ENCODE results near the gene CEP63.

Gene CEP63

GRCh38 chr3:134527538-134528186 is 41.8 kb downstream of the CEP63 start:
- TF ChIP-seq CTCF (IDR thresholded peaks at IDR 0.05; ENCODE audit: low read depth, low read length), result no peak
- DNase-seq (ENCODE audit: low read depth, low spot score), result no peak
- in situ Hi-C loops (cut with HindIII; ENCODE audit: low sequenced_read_pairs), result no loop called here

GRCh38 chr3:134533493-134533892 is 47.6 kb downstream of the CEP63 start:
- DNase-seq (ENCODE audit: low read depth, low spot score), result no peak
- no peak overlapping the region for H3K4me3 ChIP-seq (ENCODE audit: low read depth, low read length)
- in situ Hi-C loops (cut with HindIII; ENCODE audit: low sequenced_read_pairs), result no loop called here
- TF ChIP-seq CTCF (IDR thresholded peaks at IDR 0.05; ENCODE audit: low read depth, low read length), result no peak

More at GRCh38 chr3:134527538-134528186, 41.8 kb downstream of the CEP63 start:
- no peak overlapping the region for H3K4me3 ChIP-seq (ENCODE audit: low read depth, low read length)

GRCh38 chr3:134535186-134535970 is 49.5 kb downstream of the CEP63 start:
- no peak for TF ChIP-seq CTCF (IDR thresholded peaks at IDR 0.05; ENCODE audit: low read depth, low read length)
- in situ Hi-C loops (cut with HindIII; ENCODE audit: low sequenced_read_pairs), result no loop called here
- no peak overlapping the region for H3K4me3 ChIP-seq (ENCODE audit: low read depth, low read length)
- no peak for DNase-seq (ENCODE audit: low read depth, low spot score)

GRCh38 chr3:134536781-134537180 is 50.9 kb downstream of the CEP63 start:
- in situ Hi-C loops (cut with HindIII; ENCODE audit: low sequenced_read_pairs), result no loop called here
- no peak for TF ChIP-seq CTCF (IDR thresholded peaks at IDR 0.05; ENCODE audit: low read depth, low read length)
- H3K4me3 ChIP-seq (ENCODE audit: low read depth, low read length), result no peak overlapping the region
- no peak for DNase-seq (ENCODE audit: low read depth, low spot score)

- no peak for DNase-seq (ENCODE audit: low read depth, low spot score)
- in situ Hi-C loops (cut with HindIII; ENCODE audit: low sequenced_read_pairs), result no loop called here
- no peak for TF ChIP-seq CTCF (IDR thresholded peaks at IDR 0.05; ENCODE audit: low read depth, low read length)
- H3K4me3 ChIP-seq (ENCODE audit: low read depth, low read length), result no peak overlapping the region
Observed at GRCh38 chr3:134542287-134542958, 56.6 kb downstream of the CEP63 start.

- no peak for DNase-seq (ENCODE audit: low read depth, low spot score)
- in situ Hi-C loops (cut with HindIII; ENCODE audit: low sequenced_read_pairs), result no loop called here
- no peak overlapping the region for H3K4me3 ChIP-seq (ENCODE audit: low read depth, low read length)
- no peak for TF ChIP-seq CTCF (IDR thresholded peaks at IDR 0.05; ENCODE audit: low read depth, low read length)
Observed at GRCh38 chr3:134543113-134543512, 57.3 kb downstream of the CEP63 start.
